Measurements from ENCODE around the gene HIPK4. TPM values are rescaled to one million over a fixed set of nuclear protein-coding genes. Genes with fewer than 3 reads are reported as not detected.

HIPK4 gene
- total RNA-seq, 2 donors from 2014 or later: 0.14 to 2.6 TPM

- Histone ChIP-seq H3K27ac (no peak overlapping the region), H3K27me3 (replicated peaks; ENCODE audit: insufficient read depth) (no peaks in the 10 kb centered on the region), H3K4me1 (replicated peaks) (no peaks in the 10 kb centered on the region), H3K9me3 (no peaks in the 10 kb centered on the region), H3K4me3 (no peak overlapping the region), H3K36me3 (no peaks in the 10 kb centered on the region)
- 67% methylated on average over 3 of the region's 3 CpGs for WGBS
- no peak for TF ChIP-seq POLR2AphosphoS5 (IDR thresholded peaks at IDR 0.05)
- TF ChIP-seq CTCF (IDR thresholded peaks at IDR 0.05): no peak
- TF ChIP-seq POLR2A (IDR thresholded peaks at IDR 0.05): no peak
- DNase-seq (ENCODE audit: low spot score): no peak
- intact Hi-C loops (cut with DNase I): no loop called here
These were observed 10.6 kb upstream of the HIPK4 start for GRCh38 chr19:40400559-40400958.

- Histone ChIP-seq H3K9me3 (no peaks in the 10 kb centered on the region), H3K4me3 (no peak overlapping the region), H3K27ac (no peak overlapping the region), H3K27me3 (replicated peaks; ENCODE audit: insufficient read depth) (no peaks in the 10 kb centered on the region), H3K36me3 (no peaks in the 10 kb centered on the region), H3K4me1 (replicated peaks) (no peaks in the 10 kb centered on the region)
- TF ChIP-seq CTCF (IDR thresholded peaks at IDR 0.05) (no peak), POLR2AphosphoS5 (IDR thresholded peaks at IDR 0.05) (no peak), POLR2A (IDR thresholded peaks at IDR 0.05) (no peak)
- DNase-seq (ENCODE audit: low spot score): peak; percentile 25
- WGBS: 45% methylated on average over 49 of the region's 49 CpGs
- intact Hi-C loops (cut with DNase I): no loop called here
These were observed 8.6 kb upstream of the HIPK4 start for GRCh38 chr19:40398417-40399131.

- intact Hi-C loops (cut with DNase I): no loop called here
- H3K4me3 ChIP-seq: no peak overlapping the region
- 95% methylated on average over 22 of the region's 22 CpGs for WGBS
These were observed 7.6 kb upstream of the HIPK4 start for GRCh38 chr19:40397568-40397906.

GRCh38 chr19:40396886-40397567 lies 7.0 kb upstream of the HIPK4 start:
- H3K36me3 ChIP-seq: no peaks in the 10 kb centered on the region
- no peak overlapping the region for H3K27ac ChIP-seq
- no peaks in the 10 kb centered on the region for H3K9me3 ChIP-seq
- intact Hi-C loops (cut with DNase I): no loop called here
- no peak for DNase-seq (ENCODE audit: low spot score)
- H3K4me1 ChIP-seq (replicated peaks): no peaks in the 10 kb centered on the region
- no peak overlapping the region for H3K4me3 ChIP-seq
- H3K27me3 ChIP-seq (replicated peaks; ENCODE audit: insufficient read depth): no peaks in the 10 kb centered on the region
- WGBS: 92% methylated on average over 14 of the region's 20 CpGs
- TF ChIP-seq POLR2A (IDR thresholded peaks at IDR 0.05) (no peak), CTCF (IDR thresholded peaks at IDR 0.05) (no peak), POLR2AphosphoS5 (IDR thresholded peaks at IDR 0.05) (no peak)

More at GRCh38 chr19:40397568-40397906, 7.6 kb upstream of the HIPK4 start:
- Histone ChIP-seq H3K27me3 (replicated peaks; ENCODE audit: insufficient read depth) (no peaks in the 10 kb centered on the region), H3K9me3 (no peaks in the 10 kb centered on the region), H3K4me1 (replicated peaks) (no peaks in the 10 kb centered on the region), H3K27ac (no peak overlapping the region), H3K36me3 (no peaks in the 10 kb centered on the region)
- TF ChIP-seq POLR2AphosphoS5 (IDR thresholded peaks at IDR 0.05): no peak
- TF ChIP-seq POLR2A (IDR thresholded peaks at IDR 0.05): no peak
- TF ChIP-seq CTCF (IDR thresholded peaks at IDR 0.05): no peak
- DNase-seq (ENCODE audit: low spot score): no peak

- Histone ChIP-seq H3K4me3 (no peak overlapping the region), H3K4me1 (replicated peaks) (no peaks in the 10 kb centered on the region), H3K27ac (no peak overlapping the region), H3K36me3 (no peaks in the 10 kb centered on the region), H3K27me3 (replicated peaks; ENCODE audit: insufficient read depth) (no peaks in the 10 kb centered on the region), H3K9me3 (no peaks in the 10 kb centered on the region)
- 87% methylated on average over 14 of the region's 14 CpGs for WGBS
- intact Hi-C loops (cut with DNase I): no loop called here
- TF ChIP-seq POLR2AphosphoS5 (IDR thresholded peaks at IDR 0.05) (no peak), CTCF (IDR thresholded peaks at IDR 0.05) (no peak), POLR2A (IDR thresholded peaks at IDR 0.05) (no peak)
- no peak for DNase-seq (ENCODE audit: low spot score)
These were observed 6.0 kb upstream of the HIPK4 start for GRCh38 chr19:40395956-40396355.
